T-cell (primary cell): ENCODE data around the gene NEUROD1. TPM values are rescaled to one million over a fixed set of nuclear protein-coding genes. Genes with fewer than 3 reads are reported as not detected.
"Not testable (repeated sequence)": the region's sequence is repeated elsewhere in the genome, so short reads cannot be mapped to it uniquely, and the experiment has no call there.

Experiments used
- ATAC-seq, 4 experiments: fragments of 200-7000 bp in 3 of 4; fragments of 150-1000 bp in 1 of 4; cut with Tn5 transposase; replicated peaks in 1 of 4; 1 replicate in 3 of 4; 2 replicates in 1 of 4; pipeline ENCODE4 v1.10.0; 2021; ENCODE audit warnings: moderate library complexity in 3 of 4, mild to moderate bottlenecking in 2 of 4, moderate number of reproducible peaks in 1 of 4
- CTCF ChIA-PET, 2 donors: fragments of 300-600 bp; sonication (Branson Sonifier 250); formaldehyde crosslinking; loops; one replicate each; lab custom pipeline; 2022; ENCODE audit warnings: antibody characterized with exemption in 2 of 2; lab: Charles Lee
- POLR2A ChIA-PET, 2 donors: fragments of 300-600 bp; sonication (Branson Sonifier 250); formaldehyde crosslinking; loops; one replicate each; lab custom pipeline; 2022; ENCODE audit warnings: antibody characterized with exemption in 2 of 2; lab: Charles Lee
- DNase-seq, 35 experiments: peaks; one replicate each; pipeline versions ENCODE4 v3.0.0 to v3.0.0-alpha.2; 2013 to 2023
- H3K27ac ChIP-seq: one replicate; pipeline ENCODE4 v1.5.1; 2013; ENCODE audit warnings: low read length
- H3K27me3 ChIP-seq, 2 experiments: replicated peaks in 1 of 2; 1 replicate in 1 of 2; 2 replicates in 1 of 2; pipeline versions ENCODE4 v1.6.1 to v1.7.0; 2013; ENCODE audit warnings: low read length in 1 of 2, mixed read lengths in 1 of 2; ENCODE audit not compliant: control insufficient read depth in 2 of 2, insufficient read depth in 2 of 2; ENCODE audit errors: extremely low read depth in 1 of 2
- H3K36me3 ChIP-seq, 2 donors: 1 replicate in 1 of 2; 2 replicates in 1 of 2; pipeline versions ENCODE4 v1.6.1 to v1.7.0; 2013; ENCODE audit warnings: low read length in 1 of 2; ENCODE audit not compliant: control insufficient read depth in 2 of 2, insufficient read depth in 1 of 2; ENCODE audit errors: extremely low read depth in 1 of 2
- H3K4me1 ChIP-seq, 2 experiments: 1 replicate in 1 of 2; 2 replicates in 1 of 2; pipeline versions ENCODE4 v1.6.1 to v1.7.0; 2013; ENCODE audit warnings: low read length in 2 of 2, mixed read lengths in 1 of 2; ENCODE audit not compliant: insufficient read depth in 2 of 2, control insufficient read depth in 1 of 2; ENCODE audit errors: extremely low read depth in 1 of 2
- H3K4me3 ChIP-seq, 2 donors: 1 replicate in 1 of 2; 2 replicates in 1 of 2; pipeline versions ENCODE4 v1.5.1 to v1.7.0; 2013; ENCODE audit warnings: mild to moderate bottlenecking in 2 of 2, low read length in 1 of 2, moderate library complexity in 1 of 2; ENCODE audit not compliant: control insufficient read depth in 1 of 2; ENCODE audit errors: extremely low read depth in 1 of 2
- H3K9me3 ChIP-seq: 2 replicates; pipeline ENCODE4 v1.7.0; 2013
- H3K27ac Mint-ChIP-seq, 2 donors: one replicate each; pipeline ENCODE4 v1.8.0; 2020 to 2021; ENCODE audit warnings: mild to moderate bottlenecking in 2 of 2, mixed read lengths in 2 of 2
- H3K27me3 Mint-ChIP-seq, 2 donors: one replicate each; pipeline ENCODE4 v1.8.0; 2021 to 2022; ENCODE audit warnings: mixed read lengths in 2 of 2
- H3K36me3 Mint-ChIP-seq: one replicate; pipeline ENCODE4 v1.8.0; 2021; ENCODE audit warnings: mixed read lengths
- H3K4me1 Mint-ChIP-seq, 3 donors: one replicate each; pipeline ENCODE4 v1.8.0; 2020 to 2022; ENCODE audit warnings: mixed read lengths in 3 of 3, mild to moderate bottlenecking in 1 of 3
- H3K4me3 Mint-ChIP-seq, 3 donors: one replicate each; pipeline ENCODE4 v1.8.0; 2020 to 2022; ENCODE audit warnings: mild to moderate bottlenecking in 3 of 3, mixed read lengths in 3 of 3, moderate library complexity in 3 of 3
- H3K9me3 Mint-ChIP-seq, 3 donors: one replicate each; pipeline ENCODE4 v1.8.0; 2020 to 2022; ENCODE audit warnings: mixed read lengths in 3 of 3
- WGBS: methylation state at CpG from one replicate; pipeline ENCODE4 v1.1.5; 2013; ENCODE audit warnings: missing lambda C conversion rate; ENCODE audit not compliant: insufficient coverage; 5-methylcytosine and 5-hydroxymethylcytosine counted together
- total RNA-seq, 35 experiments: library from RNA in 6 of 35; stranded (reverse) in 6 of 35; fragments of 120-200 nt in 1 of 35; gene quantifications; one replicate each; pipeline versions ENCODE4 v1.2.1 to v1.2.4 and lab custom pipeline; 2013 to 2026

Gene NEUROD1
- total RNA-seq, 5 donors from 2014 or later (not counting 1 experiment from before 2014, with no cell fraction given): not detected

- H3K9me3 Mint-ChIP-seq, H3K27ac Mint-ChIP-seq, H3K4me1 Mint-ChIP-seq, H3K27ac ChIP-seq, H3K27me3 ChIP-seq, H3K4me3 Mint-ChIP-seq, ATAC-seq, H3K4me3 ChIP-seq, DNase-seq, H3K36me3 Mint-ChIP-seq, H3K9me3 ChIP-seq, H3K4me1 ChIP-seq, POLR2A ChIA-PET, CTCF ChIA-PET, H3K36me3 ChIP-seq: not testable (repeated sequence)
- peaks cover 10 to 13% of the 10 kb centered on the region in 2 donors for H3K27me3 Mint-ChIP-seq
- 84% methylated on average over 3 of the region's 3 CpGs for WGBS
Observed at GRCh38 chr2:181702519-181702918, 22.2 kb upstream of the NEUROD1 start.

- ChIA-PET POLR2A (no interaction called here), CTCF (no interaction called here)
- Histone ChIP-seq H3K27ac (no peak overlapping the region), H3K4me3 (no peak overlapping the region), H3K9me3 (no peaks in the 10 kb centered on the region), H3K36me3 (no peaks in the 10 kb centered on the region), H3K4me1 (no peaks in the 10 kb centered on the region), H3K27me3 (peaks cover 0 to 3% of the 10 kb centered on the region in 2 experiments)
- 91% methylated on average over 1 of the region's 1 CpG for WGBS
- Mint-ChIP-seq H3K27me3 (peaks cover 18 to 22% of the 10 kb centered on the region in 2 donors), H3K4me3 (no peak overlapping the region), H3K9me3 (peaks cover 0 to 5% (median 0%) of the 10 kb centered on the region in 3 donors), H3K36me3 (peaks cover 4% of the 10 kb centered on the region), H3K27ac (no peak overlapping the region), H3K4me1 (no peaks in the 10 kb centered on the region)
- DNase-seq: no peak
- no peak for ATAC-seq
Observed at GRCh38 chr2:181698223-181698622, 17.9 kb upstream of the NEUROD1 start.

GRCh38 chr2:181697571-181697970 lies 17.3 kb upstream of the NEUROD1 start:
- Histone ChIP-seq H3K36me3 (no peaks in the 10 kb centered on the region), H3K9me3 (no peaks in the 10 kb centered on the region), H3K4me3 (no peak overlapping the region), H3K27ac (no peak overlapping the region), H3K4me1 (no peaks in the 10 kb centered on the region), H3K27me3 (peaks cover 0 to 3% of the 10 kb centered on the region in 2 experiments)
- Mint-ChIP-seq H3K9me3 (peaks cover 0 to 3% (median 0%) of the 10 kb centered on the region in 3 donors), H3K27me3 (peaks cover 18 to 22% of the 10 kb centered on the region in 2 donors), H3K27ac (no peak overlapping the region), H3K4me1 (no peaks in the 10 kb centered on the region), H3K4me3 (no peak overlapping the region), H3K36me3 (peaks cover 3% of the 10 kb centered on the region)
- ChIA-PET POLR2A (no interaction called here), CTCF (interaction anchor here in 1 of 2 donors (1.0 kb wide), 1 partner anchor 17 kb away, joined by 7 read pairs; no protein-coding TSS in a partner anchor)
- WGBS: 90% methylated on average over 1 of the region's 1 CpG
- ATAC-seq (no peak), DNase-seq (no peak)

- Mint-ChIP-seq H3K4me1 (no peaks in the 10 kb centered on the region), H3K36me3 (no peaks in the 10 kb centered on the region), H3K4me3 (no peak overlapping the region), H3K27me3 (peaks cover 18 to 21% of the 10 kb centered on the region in 2 donors), H3K9me3 (no peaks in the 10 kb centered on the region), H3K27ac (no peak overlapping the region)
- no peak for ATAC-seq
- ChIA-PET CTCF (interaction anchor here in 1 of 2 donors (1.0 kb wide), 1 partner anchor 18 kb away, joined by 7 read pairs; no protein-coding TSS in a partner anchor), POLR2A (no interaction called here)
- DNase-seq: no peak
- 77% methylated on average over 5 of the region's 6 CpGs for WGBS
- no peak overlapping the region for H3K4me3 ChIP-seq
- H3K27ac ChIP-seq: no peak overlapping the region
- peaks cover 0 to 3% of the 10 kb centered on the region in 2 experiments for H3K27me3 ChIP-seq
- no peaks in the 10 kb centered on the region for H3K4me1 ChIP-seq
- H3K36me3 ChIP-seq: no peaks in the 10 kb centered on the region
- H3K9me3 ChIP-seq: no peaks in the 10 kb centered on the region
Observed at GRCh38 chr2:181697126-181697525, 16.8 kb upstream of the NEUROD1 start.

DNA sequence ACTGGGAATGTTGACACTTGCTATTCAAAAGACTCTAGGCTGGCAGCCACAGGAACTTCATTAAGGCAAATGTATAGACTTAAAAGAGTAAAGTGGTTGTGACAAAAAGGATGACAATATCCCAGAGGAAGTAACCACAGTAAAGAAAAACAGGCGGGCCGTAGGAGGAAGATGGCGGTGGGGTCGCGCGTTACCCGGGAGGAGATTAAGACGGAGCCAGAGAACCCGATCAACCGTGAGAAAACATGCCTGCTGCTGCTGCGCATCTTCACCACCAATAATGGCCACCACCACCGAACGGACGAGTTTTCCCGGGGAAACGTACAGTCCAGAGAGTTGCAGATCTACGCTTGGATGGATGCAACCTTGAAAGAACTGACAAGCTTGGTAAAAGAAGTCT lies 14.0 kb upstream of the NEUROD1 start:
- Mint-ChIP-seq H3K27ac (peak overlapping the region in 1 of 2 donors; percentile 9), H3K4me1 (no peaks in the 10 kb centered on the region), H3K36me3 (no peaks in the 10 kb centered on the region), H3K9me3 (no peaks in the 10 kb centered on the region), H3K4me3 (no peak overlapping the region), H3K27me3 (peaks cover 25 to 29% of the 10 kb centered on the region in 2 donors)
- H3K27ac ChIP-seq: no peak overlapping the region
- ChIA-PET POLR2A (no interaction called here), CTCF (no interaction called here)
- DNase-seq (no peak), ATAC-seq (no peak)
- no peaks in the 10 kb centered on the region for H3K4me1 ChIP-seq
- 96% methylated on average over 14 of the region's 17 CpGs for WGBS
- peaks cover 0 to 3% of the 10 kb centered on the region in 2 experiments for H3K27me3 ChIP-seq
- no peaks in the 10 kb centered on the region for H3K9me3 ChIP-seq
- H3K36me3 ChIP-seq: no peaks in the 10 kb centered on the region
- H3K4me3 ChIP-seq: no peak overlapping the region

DNA sequence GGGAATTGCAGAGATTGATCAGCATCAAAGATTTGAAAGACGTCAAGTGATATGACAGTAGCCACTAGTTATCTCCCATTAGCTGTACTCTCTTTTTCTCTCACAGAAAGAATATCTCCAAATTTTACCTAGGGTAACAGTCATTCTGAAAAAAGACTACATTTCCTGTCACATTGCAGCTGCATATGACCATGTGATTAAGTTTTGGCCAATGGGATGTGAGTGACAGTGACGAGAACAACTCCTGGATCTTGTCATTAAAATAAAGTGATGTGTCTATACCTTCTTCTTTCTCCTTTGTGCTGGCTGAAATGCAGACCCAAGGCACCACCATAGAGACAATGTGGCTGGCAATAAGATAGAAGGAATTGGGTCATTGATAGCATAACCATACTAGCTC lies 10.5 kb upstream of the NEUROD1 start:
- Mint-ChIP-seq H3K9me3 (no peaks in the 10 kb centered on the region), H3K27me3 (peaks cover 32 to 34% of the 10 kb centered on the region in 2 donors), H3K4me3 (no peak overlapping the region), H3K27ac (no peak overlapping the region), H3K36me3 (no peaks in the 10 kb centered on the region), H3K4me1 (no peaks in the 10 kb centered on the region)
- 71% methylated on average over 1 of the region's 2 CpGs for WGBS
- Histone ChIP-seq H3K9me3 (no peaks in the 10 kb centered on the region), H3K27me3 (peaks cover 6 to 7% of the 10 kb centered on the region in 2 experiments), H3K4me1 (no peaks in the 10 kb centered on the region), H3K36me3 (no peaks in the 10 kb centered on the region), H3K4me3 (no peak overlapping the region), H3K27ac (no peak overlapping the region)
- ChIA-PET CTCF (no interaction called here), POLR2A (no interaction called here)
- DNase-seq: no peak
- no peak for ATAC-seq
